GM12892 (cell line): ENCODE results near the gene KIF16B.

Source experiments
- POLR2A ChIP-seq: IDR thresholded peaks from 2 replicates; pipeline ENCODE4 v1.6.1; 2011; ENCODE audit warnings: low read depth, low read length, control low read depth
- POLR2AphosphoS5 ChIP-seq: IDR thresholded peaks from 2 replicates; pipeline ENCODE4 v1.6.1; 2011; ENCODE audit warnings: low read depth, low read length, control low read depth
- TAF1 ChIP-seq: IDR thresholded peaks from 2 replicates; pipeline ENCODE4 v1.6.1; 2011; ENCODE audit warnings: low read depth, mild to moderate bottlenecking, control low read depth, low read length, borderline replicate concordance

- TF ChIP-seq TAF1 (no peak), POLR2A (no peak), POLR2AphosphoS5 (no peak)
Measured at GRCh38 chr20:16553101-16553500, 20.1 kb downstream of the KIF16B start.
